Superior temporal gyrus (tissue), 1 donor: ENCODE data around the gene ATP2B2.

Experiments used
- DNase-seq: peaks from one replicate; pipeline ENCODE4 v3.0.0-alpha.2; 2016; ENCODE audit errors: extremely low spot score

ATP2B2 gene

DNA sequence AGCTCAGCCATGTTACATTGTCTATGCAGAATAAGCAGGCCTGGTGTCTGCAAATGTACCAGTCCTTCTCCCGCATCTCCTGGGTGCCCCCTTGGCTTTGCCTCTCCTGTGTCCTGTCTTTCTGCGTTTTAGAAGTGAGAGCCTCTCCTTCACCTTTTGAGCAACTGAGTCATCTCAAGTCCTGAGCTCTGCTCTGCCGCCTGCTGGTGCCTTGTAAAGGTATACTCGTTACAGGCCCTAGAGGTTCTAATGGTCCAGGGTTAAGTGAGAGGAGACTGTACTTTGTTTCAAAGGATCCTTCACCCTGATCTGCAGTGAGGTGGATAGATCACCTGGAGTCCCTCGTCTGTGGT, 225.2 kb downstream of the ATP2B2 start:
- no peak for DNase-seq

DNA sequence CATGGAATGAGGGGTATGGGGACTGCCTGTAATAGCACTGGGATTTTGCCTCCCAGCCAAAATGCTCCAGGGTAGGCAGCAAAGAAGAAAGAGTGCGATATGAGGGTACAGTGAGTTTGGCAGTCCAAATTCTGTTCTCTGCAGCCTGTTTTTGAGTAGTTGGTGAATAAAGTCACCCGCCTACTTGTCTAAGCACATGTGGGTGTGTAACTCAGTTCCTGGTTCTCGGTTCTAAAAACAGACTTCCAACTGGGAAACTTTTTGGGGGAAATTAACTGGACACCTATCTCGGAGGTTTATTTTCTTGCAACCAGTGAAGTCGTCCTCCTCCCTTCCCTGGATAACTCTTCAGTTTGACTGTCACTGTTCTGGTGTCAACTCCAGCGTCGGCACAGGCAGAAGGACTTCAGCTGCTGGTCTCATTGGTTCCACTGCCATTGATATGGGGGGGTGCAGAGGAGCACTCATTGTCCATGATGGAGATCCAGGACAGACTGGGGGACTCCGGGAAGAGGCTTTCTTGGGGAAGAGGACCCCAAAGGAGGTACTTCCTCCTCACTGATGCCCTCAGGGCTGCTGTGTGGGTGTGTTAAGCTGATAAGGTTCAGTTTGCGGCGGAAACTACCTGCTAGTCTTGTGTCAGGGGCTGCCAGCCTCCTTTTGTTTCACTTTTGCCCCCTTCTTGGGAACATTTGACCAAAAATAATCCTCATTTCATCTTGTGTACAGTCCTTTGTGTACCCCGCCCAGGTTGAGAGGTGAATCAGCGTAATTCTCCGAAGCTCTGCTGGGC, 225.8 kb downstream of the ATP2B2 start:
- peak; percentile 55 for DNase-seq

DNA sequence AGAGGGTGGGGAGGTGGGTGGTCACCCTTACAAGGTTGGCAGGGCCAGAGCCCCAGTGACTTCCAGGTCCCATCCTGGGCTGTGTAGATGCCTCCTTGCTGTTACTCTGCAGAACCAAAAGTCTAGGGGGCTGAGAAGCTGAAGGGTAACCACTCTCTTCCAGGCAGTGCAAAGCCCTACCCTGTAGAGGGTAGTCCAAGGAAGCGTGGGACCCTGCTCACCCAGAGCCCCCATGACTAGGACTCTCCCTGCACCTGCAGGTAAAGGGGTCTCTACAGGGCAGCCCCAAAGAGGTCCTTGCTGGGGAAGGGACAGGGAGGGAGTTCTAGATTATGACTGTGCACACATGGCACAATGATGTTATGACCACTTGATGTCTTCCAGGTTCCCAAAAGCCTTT, 226.9 kb downstream of the ATP2B2 start:
- DNase-seq: no peak

DNA sequence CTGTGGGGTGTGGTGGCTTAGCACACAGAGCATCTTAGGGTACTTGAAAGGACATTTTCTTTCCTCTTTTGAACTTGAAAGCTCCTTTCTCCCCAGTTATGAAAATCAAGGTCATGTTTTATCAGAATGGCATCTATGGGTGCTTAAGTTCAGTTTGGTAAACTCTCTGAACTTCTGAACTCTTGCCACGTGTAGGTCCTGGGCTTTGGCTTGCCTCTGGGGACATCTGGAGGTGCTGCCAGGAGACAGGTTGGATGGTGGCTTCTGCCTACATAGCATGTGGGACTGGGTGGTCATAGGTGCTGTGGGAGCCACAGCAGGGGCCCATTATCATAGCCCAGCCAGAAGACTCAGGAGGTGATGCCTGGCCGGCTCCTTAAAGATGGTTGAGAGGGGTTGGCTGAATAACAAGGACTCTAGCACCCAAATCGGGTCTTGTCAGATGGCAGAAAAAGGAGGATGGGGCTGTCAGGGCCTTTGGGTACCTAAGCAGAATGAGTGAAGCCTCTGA, 228.2 kb downstream of the ATP2B2 start:
- no peak for DNase-seq

DNA sequence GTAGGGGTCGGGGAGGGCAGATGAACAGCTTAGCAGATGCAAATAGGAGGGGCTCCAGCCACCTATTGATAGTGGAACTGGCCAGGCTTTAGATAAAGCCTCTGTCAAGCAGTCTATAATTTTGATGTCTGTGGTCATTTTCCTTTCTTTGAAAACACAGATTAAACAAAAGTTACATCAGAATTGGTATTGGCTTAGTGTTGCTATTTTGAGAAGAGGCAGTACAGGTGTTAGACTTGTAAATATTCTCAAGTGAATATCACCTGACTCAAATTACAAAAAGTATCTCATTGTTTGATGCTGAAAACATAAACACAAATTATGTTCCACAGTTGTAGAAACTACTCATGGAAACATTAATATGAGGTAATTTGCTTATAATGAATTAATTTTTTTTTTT, 230.8 kb downstream of the ATP2B2 start:
- no peak for DNase-seq
